Endothelial cell of umbilical vein (primary cell): ENCODE data around the gene C13orf46. TPM values are rescaled to one million over a fixed set of nuclear protein-coding genes. Genes with fewer than 3 reads are reported as not detected.

ENCODE experiments used
- BruUV-seq: library from RNA; stranded (reverse); fragments of 400-500 nt; replicated peaks from 2 replicates; lab custom pipeline; 2021; lab: Mats Ljungman, UMichigan
- CTCF ChIA-PET: fragments of 300-600, 350-600 bp; sonication (Branson Sonifier 250); formaldehyde crosslinking; loops from one replicate; lab custom pipeline; 2021; ENCODE audit warnings: antibody characterized with exemption, inconsistent platforms; lab: Charles Lee
- POLR2A ChIA-PET: fragments of 300-600, 350-600 bp; sonication (Branson Sonifier 250); formaldehyde crosslinking; loops from one replicate; lab custom pipeline; 2021; ENCODE audit warnings: antibody characterized with exemption, inconsistent platforms; lab: Charles Lee
- DNase-seq: peaks from one replicate; pipeline ENCODE4 v3.0.0-alpha.2; 2011; ENCODE audit warnings: low read depth, low spot score
- FAIRE-seq: peaks from 2 replicates; lab custom pipeline; 2011; peaks lifted over from hg19 to GRCh38; lab: Jason Lieb, UNC
- H2AFZ ChIP-seq: 2 replicates; pipeline ENCODE4 v1.6.0; 2012; ENCODE audit warnings: low read depth, low read length, control low read depth, inconsistent platforms
- H3K27ac ChIP-seq: 2 replicates; pipeline ENCODE4 v1.5.1; 2011; ENCODE audit warnings: low read depth, mild to moderate bottlenecking, control low read depth, low read length, moderate library complexity; ENCODE audit not compliant: insufficient read depth
- H3K27me3 ChIP-seq, 2 experiments: 2 replicates each; pipeline versions ENCODE4 v1.6.0 to v1.6.1; 2011; ENCODE audit warnings: low read length in 2 of 2, mixed read lengths in 1 of 2; ENCODE audit not compliant: control insufficient read depth in 2 of 2, insufficient read depth in 2 of 2
- H3K36me3 ChIP-seq, 2 experiments: 2 replicates in 1 of 2; 3 replicates in 1 of 2; pipeline ENCODE4 v1.5.1; 2011; ENCODE audit warnings: low read length in 2 of 2, mild to moderate bottlenecking in 1 of 2, moderate library complexity in 1 of 2; ENCODE audit not compliant: control insufficient read depth in 2 of 2, insufficient read depth in 2 of 2; ENCODE audit errors: extremely low read depth in 1 of 2
- H3K4me1 ChIP-seq: 3 replicates; pipeline ENCODE4 v1.5.1; 2011; ENCODE audit warnings: mild to moderate bottlenecking, low read length; ENCODE audit not compliant: control insufficient read depth, insufficient read depth; ENCODE audit errors: extremely low read depth
- H3K4me2 ChIP-seq: 2 replicates; pipeline ENCODE4 v1.6.1; 2011; ENCODE audit warnings: low read length, control low read depth, mixed read lengths; ENCODE audit not compliant: insufficient read depth
- H3K4me3 ChIP-seq, 3 experiments: fragments of 200-600 bp in 1 of 3; sonication (generic), shearing (Covaris generic) in 1 of 3; replicated peaks in 1 of 3; 2 replicates each; pipeline ENCODE4 v1.5.1; 2011 to 2016; ENCODE audit warnings: control low read depth in 3 of 3, low read length in 3 of 3, mild to moderate bottlenecking in 2 of 3, inconsistent platforms in 1 of 3, low read depth in 1 of 3, moderate library complexity in 1 of 3; ENCODE audit not compliant: insufficient read depth in 1 of 3
- H3K79me2 ChIP-seq: 2 replicates; pipeline ENCODE4 v1.6.0; 2012; ENCODE audit warnings: low read length, inconsistent platforms; ENCODE audit not compliant: control insufficient read depth, insufficient read depth
- H3K9ac ChIP-seq: replicated peaks from 2 replicates; pipeline ENCODE3; 2011; ENCODE audit warnings: low read length, control low read depth; ENCODE audit not compliant: insufficient read depth; ENCODE audit errors: extremely low read depth
- H3K9me1 ChIP-seq: replicated peaks from 3 replicates; pipeline ENCODE4 v1.6.0; 2011; ENCODE audit warnings: mild to moderate bottlenecking, low read length; ENCODE audit not compliant: control insufficient read depth, insufficient read depth; ENCODE audit errors: extremely low read depth
- H3K9me3 ChIP-seq: replicated peaks from 2 replicates; pipeline ENCODE4 v1.5.1; 2012; ENCODE audit warnings: low read length, inconsistent platforms; ENCODE audit not compliant: control insufficient read depth, insufficient read depth
- H4K20me1 ChIP-seq: replicated peaks from 2 replicates; pipeline ENCODE3; 2011; ENCODE audit warnings: mild to moderate bottlenecking, low read length; ENCODE audit not compliant: control insufficient read depth, insufficient read depth; ENCODE audit errors: extremely low read depth
- CTCF ChIP-seq, 2 donors: IDR thresholded peaks; 1 replicate in 1 of 2; 2 replicates in 1 of 2; pipeline ENCODE4 v1.5.1; 2011; ENCODE audit warnings: low read length in 2 of 2, mild to moderate bottlenecking in 2 of 2, moderate library complexity in 2 of 2, control low read depth in 1 of 2, inconsistent platforms in 1 of 2, low read depth in 1 of 2; ENCODE audit not compliant: insufficient read depth in 1 of 2; ENCODE audit errors: extremely low read depth in 1 of 2
- EZH2 ChIP-seq: IDR thresholded peaks from 2 replicates; pipeline ENCODE4 v1.6.1; 2012; ENCODE audit warnings: borderline replicate concordance, low read depth, mild to moderate bottlenecking, moderate library complexity, low read length, inconsistent platforms; ENCODE audit not compliant: severe bottlenecking
- FOS ChIP-seq: IDR thresholded peaks from 2 replicates; pipeline ENCODE4 v1.6.1; 2011; ENCODE audit warnings: mild to moderate bottlenecking, low read length, moderate library complexity, borderline replicate concordance; ENCODE audit not compliant: insufficient read depth
- GATA2 ChIP-seq: IDR thresholded peaks from 2 replicates; pipeline ENCODE4 v1.7.0; 2011; ENCODE audit warnings: low read depth, mild to moderate bottlenecking, moderate library complexity, mixed read lengths, low read length; ENCODE audit not compliant: insufficient read length, insufficient read depth
- JUN ChIP-seq: IDR thresholded peaks from 2 replicates; pipeline ENCODE4 v1.6.1; 2011; ENCODE audit warnings: borderline replicate concordance, low read depth; ENCODE audit not compliant: insufficient read length, insufficient read depth
- MAX ChIP-seq: IDR thresholded peaks from 2 replicates; pipeline ENCODE4 v1.6.1; 2011; ENCODE audit not compliant: insufficient read depth, insufficient read length
- MYC ChIP-seq: IDR thresholded peaks from one replicate; pipeline ENCODE4 v1.6.1; 2011; ENCODE audit warnings: mild to moderate bottlenecking, low read depth, low read length
- POLR2A ChIP-seq: IDR thresholded peaks from 2 replicates; pipeline ENCODE4 v1.6.1; 2012; ENCODE audit warnings: low read depth, mild to moderate bottlenecking, control low read depth, low read length
- POLR2AphosphoS5 ChIP-seq: IDR thresholded peaks from 2 replicates; pipeline ENCODE4 v1.6.1; 2012; ENCODE audit warnings: low read depth, mild to moderate bottlenecking, control low read depth, low read length, moderate library complexity; ENCODE audit not compliant: insufficient read depth
- dilution Hi-C: fragments of 300-500 bp; cut with MboI; formaldehyde crosslinking; loops from one replicate; pipeline ENCODE4 v1.15.0; 2019; ENCODE audit warnings: low sequenced_read_pairs; ENCODE audit not compliant: extremely low pct_ligation_motif_present
- intact Hi-C: fragments of 100-400 bp; cut with micrococcal nuclease; formaldehyde crosslinking; loops from one replicate; pipeline ENCODE4 v1.10.0; 2022
- polyA plus RNA-seq, 4 experiments: library from polyadenylated mRNA; depleted of rRNA in 3 of 4; stranded (reverse) in 3 of 4; unstranded in 1 of 4; fragments of >200 nt; gene quantifications; 2 replicates each; pipeline versions ENCODE4 v1.2.1 to v1.2.3, GENCODE V29; 2011 to 2012; ENCODE audit warnings: missing spikeins in 1 of 4
- total RNA-seq: library from RNA; stranded (reverse); gene quantifications from 2 replicates; pipeline ENCODE4 v1.2.3, GENCODE V29; 2021

Gene C13orf46
- total and polyA plus RNA-seq, 2 donors (not counting 3 experiments of a cell fraction or from before 2014, with no cell fraction given): 1.3 to 1.7 TPM

GRCh38 chr13:113938716-113939115 is 35.2 kb downstream of the C13orf46 start:
- Histone ChIP-seq H4K20me1 (no peaks in the 10 kb centered on the region), H3K9me3 (no peaks in the 10 kb centered on the region), H3K9me1 (no peaks in the 10 kb centered on the region), H3K27ac (no peak overlapping the region), H3K36me3 (no peaks in the 10 kb centered on the region), H3K4me3 (no peak overlapping the region), H3K9ac (no peak overlapping the region), H3K4me1 (no peaks in the 10 kb centered on the region), H2AFZ (no peak overlapping the region), H3K79me2 (no peaks in the 10 kb centered on the region), H3K27me3 (peaks cover 0 to 3% of the 10 kb centered on the region in 2 experiments), H3K4me2 (no peak overlapping the region)
- DNase-seq: no peak
- dilution Hi-C loops: no loop called here
- FAIRE-seq: no peak
- no TSS peak for BruUV-seq
- TF ChIP-seq POLR2AphosphoS5 (no peak), GATA2 (no peak), JUN (no peak), MAX (no peak), POLR2A (no peak), FOS (no peak), CTCF (IDR thresholded peaks at IDR 0.05; ENCODE audit: extremely low read depth in 1 of 2, insufficient read depth in 1 of 2, low read depth in 1 of 2, low read length in 2 of 2) (no peak), EZH2 (no peak), MYC (no peak)
- intact Hi-C loops: loop anchor here (5.0 kb wide), 1 partner anchor 76 kb away; the partner anchor contains the start of gene GAS6
- ChIA-PET POLR2A (no interaction called here), CTCF (interaction anchor here (1.1 to 1.9 kb wide), 3 partner anchors 9 to 122 kb away, joined by 4 to 6 read pairs (median 4); no protein-coding TSS in a partner anchor)
